Measurements from ENCODE around the gene SCN2B.

SCN2B gene

DNA sequence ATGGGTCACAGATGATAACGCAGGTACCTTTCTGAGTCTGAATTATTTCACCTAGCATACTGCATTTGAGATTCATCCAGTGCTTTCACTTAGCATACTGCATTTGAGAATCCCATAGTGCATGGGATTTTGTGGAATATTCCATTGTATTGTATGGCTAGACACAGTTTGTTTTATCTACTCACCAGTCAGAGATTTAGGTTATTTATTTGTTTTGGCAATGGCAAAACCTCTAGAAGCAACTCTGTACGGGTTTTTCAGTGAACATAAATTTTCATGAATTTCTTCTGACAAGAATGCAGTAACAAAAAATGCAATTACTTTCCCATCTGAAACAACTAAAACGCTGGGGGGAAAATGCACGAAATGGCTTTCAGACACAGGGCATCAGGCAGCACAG lies 48.1 kb downstream of the SCN2B start (continued):
- TF ChIP-seq, protein P1, sequence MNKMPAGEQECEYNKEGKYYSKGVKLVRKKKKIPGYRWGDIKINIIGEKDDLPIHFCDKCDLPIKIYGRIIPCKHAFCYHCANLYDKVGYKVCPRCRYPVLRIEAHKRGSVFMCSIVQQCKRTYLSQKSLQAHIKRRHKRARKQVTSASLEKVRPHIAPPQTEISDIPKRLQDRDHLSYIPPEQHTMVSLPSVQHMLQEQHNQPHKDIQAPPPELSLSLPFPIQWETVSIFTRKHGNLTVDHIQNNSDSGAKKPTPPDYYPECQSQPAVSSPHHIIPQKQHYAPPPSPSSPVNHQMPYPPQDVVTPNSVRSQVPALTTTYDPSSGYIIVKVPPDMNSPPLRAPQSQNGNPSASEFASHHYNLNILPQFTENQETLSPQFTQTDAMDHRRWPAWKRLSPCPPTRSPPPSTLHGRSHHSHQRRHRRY (tag by site-specific recombination; IDR thresholded peaks at IDR 0.05): no peak

DNA sequence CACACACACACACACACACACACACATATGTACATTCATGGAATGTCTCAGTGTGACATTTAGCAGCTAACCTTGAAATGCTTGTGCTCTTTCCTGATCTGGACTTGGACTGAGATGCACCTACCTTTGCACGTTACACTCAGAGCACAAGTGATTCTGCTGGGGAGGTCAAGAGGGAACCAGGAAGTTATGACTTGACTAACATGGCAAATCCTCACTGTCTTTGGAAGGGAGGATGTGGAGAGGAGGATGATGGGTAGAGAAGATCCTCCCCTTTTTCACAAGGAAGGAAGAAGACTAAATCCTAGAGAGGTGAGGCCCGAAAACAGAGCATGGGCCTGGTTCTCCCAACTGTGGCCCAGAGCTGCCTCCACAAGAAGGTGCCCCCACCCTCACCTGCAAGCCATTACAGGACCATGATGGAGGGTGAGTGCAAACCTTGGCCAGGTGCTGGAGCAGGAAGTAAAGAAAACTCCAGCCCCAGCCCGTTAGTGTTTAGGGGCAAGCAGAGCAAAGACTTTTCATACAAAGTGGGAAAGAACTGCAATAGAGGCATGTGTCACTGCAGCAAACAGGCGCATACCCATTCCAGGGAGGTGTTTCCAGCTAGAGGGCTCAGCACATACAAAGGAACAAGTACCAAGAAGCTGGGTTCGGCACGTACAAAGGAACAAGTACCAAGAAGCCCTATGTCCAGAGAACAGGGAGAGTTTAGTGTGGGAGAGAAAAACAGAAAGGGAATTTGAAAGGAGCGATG lies 50.2 kb downstream of the SCN2B start:
- no peak for TF ChIP-seq ZNF670 (tag by site-specific recombination; IDR thresholded peaks at IDR 0.05; ENCODE audit: low read depth)
- TF ChIP-seq, protein P2, sequence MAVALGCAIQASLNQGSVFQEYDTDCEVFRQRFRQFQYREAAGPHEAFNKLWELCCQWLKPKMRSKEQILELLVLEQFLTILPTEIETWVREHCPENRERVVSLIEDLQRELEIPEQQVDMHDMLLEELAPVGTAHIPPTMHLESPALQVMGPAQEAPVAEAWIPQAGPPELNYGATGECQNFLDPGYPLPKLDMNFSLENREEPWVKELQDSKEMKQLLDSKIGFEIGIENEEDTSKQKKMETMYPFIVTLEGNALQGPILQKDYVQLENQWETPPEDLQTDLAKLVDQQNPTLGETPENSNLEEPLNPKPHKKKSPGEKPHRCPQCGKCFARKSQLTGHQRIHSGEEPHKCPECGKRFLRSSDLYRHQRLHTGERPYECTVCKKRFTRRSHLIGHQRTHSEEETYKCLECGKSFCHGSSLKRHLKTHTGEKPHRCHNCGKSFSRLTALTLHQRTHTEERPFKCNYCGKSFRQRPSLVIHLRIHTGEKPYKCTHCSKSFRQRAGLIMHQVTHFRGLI (tag by site-specific recombination; IDR thresholded peaks at IDR 0.05): no peak
- TF ChIP-seq, protein P3, sequence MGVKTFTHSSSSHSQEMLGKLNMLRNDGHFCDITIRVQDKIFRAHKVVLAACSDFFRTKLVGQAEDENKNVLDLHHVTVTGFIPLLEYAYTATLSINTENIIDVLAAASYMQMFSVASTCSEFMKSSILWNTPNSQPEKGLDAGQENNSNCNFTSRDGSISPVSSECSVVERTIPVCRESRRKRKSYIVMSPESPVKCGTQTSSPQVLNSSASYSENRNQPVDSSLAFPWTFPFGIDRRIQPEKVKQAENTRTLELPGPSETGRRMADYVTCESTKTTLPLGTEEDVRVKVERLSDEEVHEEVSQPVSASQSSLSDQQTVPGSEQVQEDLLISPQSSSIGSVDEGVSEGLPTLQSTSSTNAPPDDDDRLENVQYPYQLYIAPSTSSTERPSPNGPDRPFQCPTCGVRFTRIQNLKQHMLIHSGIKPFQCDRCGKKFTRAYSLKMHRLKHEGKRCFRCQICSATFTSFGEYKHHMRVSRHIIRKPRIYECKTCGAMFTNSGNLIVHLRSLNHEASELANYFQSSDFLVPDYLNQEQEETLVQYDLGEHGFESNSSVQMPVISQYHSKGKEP (tag by site-specific recombination; IDR thresholded peaks at IDR 0.05): 0 out of 2 replicates have a peak, but pooled peaks have one; percentile 43
- TF ChIP-seq, protein P4, sequence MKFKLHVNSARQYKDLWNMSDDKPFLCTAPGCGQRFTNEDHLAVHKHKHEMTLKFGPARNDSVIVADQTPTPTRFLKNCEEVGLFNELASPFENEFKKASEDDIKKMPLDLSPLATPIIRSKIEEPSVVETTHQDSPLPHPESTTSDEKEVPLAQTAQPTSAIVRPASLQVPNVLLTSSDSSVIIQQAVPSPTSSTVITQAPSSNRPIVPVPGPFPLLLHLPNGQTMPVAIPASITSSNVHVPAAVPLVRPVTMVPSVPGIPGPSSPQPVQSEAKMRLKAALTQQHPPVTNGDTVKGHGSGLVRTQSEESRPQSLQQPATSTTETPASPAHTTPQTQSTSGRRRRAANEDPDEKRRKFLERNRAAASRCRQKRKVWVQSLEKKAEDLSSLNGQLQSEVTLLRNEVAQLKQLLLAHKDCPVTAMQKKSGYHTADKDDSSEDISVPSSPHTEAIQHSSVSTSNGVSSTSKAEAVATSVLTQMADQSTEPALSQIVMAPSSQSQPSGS (tag by site-specific recombination; IDR thresholded peaks at IDR 0.05; ENCODE audit: low read depth): no peak
- no peak for TF ChIP-seq ZNF112 (tag by site-specific recombination; IDR thresholded peaks at IDR 0.05)
- H3K9me3 ChIP-seq (ENCODE audit: control insufficient read depth, insufficient read depth, low read depth, low read length): no peaks in the 10 kb centered on the region
- POLR2A ChIA-PET: no interaction called here
- peaks cover 5% of the 10 kb centered on the region; the same call in 1 of the 2 replicates for H3K4me1 ChIP-seq (ENCODE audit: control insufficient read depth, insufficient read depth, low read length)
- no peak overlapping the region for H3K4me3 ChIP-seq (ENCODE audit: low read depth, low read length)
- H3K36me3 ChIP-seq (ENCODE audit: control insufficient read depth in 2 of 2, insufficient read depth in 1 of 2, low read length in 2 of 2): no peaks in the 10 kb centered on the region
- CTCF ChIA-PET: no interaction called here
- no peak overlapping the region for H3K27ac ChIP-seq (ENCODE audit: extremely low read depth, low read depth, low read length)

DNA sequence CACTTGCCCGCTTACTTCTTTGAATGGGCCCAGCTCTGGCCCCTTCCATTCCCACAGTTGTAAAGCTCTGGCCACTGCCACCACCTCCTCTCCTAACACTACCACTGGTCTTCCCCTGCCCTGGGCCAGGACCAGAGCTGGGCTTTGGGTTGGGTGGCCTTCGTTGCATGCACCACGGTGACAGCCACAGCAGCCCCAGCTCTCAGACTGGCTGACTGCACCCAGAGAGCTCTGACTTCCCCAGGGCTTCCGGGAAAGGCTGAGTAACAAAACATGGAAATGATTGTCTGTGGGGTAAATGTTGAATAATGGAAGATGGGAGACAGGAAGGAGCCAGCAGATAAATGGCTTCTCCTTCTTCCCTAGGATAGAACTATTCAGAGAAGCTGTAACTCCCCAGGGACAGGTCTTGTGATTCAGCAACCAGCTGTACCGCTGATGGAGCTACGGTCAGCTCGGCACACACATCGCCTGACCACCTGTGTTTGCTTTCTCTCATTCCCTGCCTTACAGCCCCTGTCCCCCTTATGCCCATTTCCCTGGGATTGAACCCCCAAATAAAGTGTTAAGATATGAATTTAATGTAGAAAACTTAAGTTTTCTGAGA lies 51.4 kb downstream of the SCN2B start:
- Histone ChIP-seq H3K4me1 (ENCODE audit: control insufficient read depth, insufficient read depth, low read length) (peaks cover 5% of the 10 kb centered on the region; the same call in 1 of the 2 replicates), H3K36me3 (ENCODE audit: control insufficient read depth in 2 of 2, insufficient read depth in 1 of 2, low read length in 2 of 2) (no peaks in the 10 kb centered on the region), H3K27ac (ENCODE audit: extremely low read depth, low read depth, low read length) (no peak overlapping the region), H3K9me3 (ENCODE audit: control insufficient read depth, insufficient read depth, low read depth, low read length) (no peaks in the 10 kb centered on the region), H3K4me3 (ENCODE audit: low read depth, low read length) (no peak overlapping the region)
- TF ChIP-seq ZNF791 (tag by site-specific recombination; IDR thresholded peaks at IDR 0.05) (no peak), ZNF473 (tag by site-specific recombination; IDR thresholded peaks at IDR 0.05) (no peak), ZNF202 (tag by site-specific recombination; IDR thresholded peaks at IDR 0.05; ENCODE audit: borderline replicate concordance) (no peak), ZNF266 (tag by site-specific recombination; IDR thresholded peaks at IDR 0.05; ENCODE audit: low read depth) (no peak), ZNF140 (tag by site-specific recombination; IDR thresholded peaks at IDR 0.05) (no peak), ZBTB20 (tag by site-specific recombination; IDR thresholded peaks at IDR 0.05) (no peak), ZNF555 (tag by site-specific recombination; conservative IDR thresholded peaks at IDR 0.05) (no peak), HOXC10 (CRISPR knock-in tag; IDR thresholded peaks at IDR 0.05) (no peak), SALL2 (tag by site-specific recombination; IDR thresholded peaks at IDR 0.05; ENCODE audit: borderline replicate concordance) (no peak)
- TF ChIP-seq, protein P5, sequence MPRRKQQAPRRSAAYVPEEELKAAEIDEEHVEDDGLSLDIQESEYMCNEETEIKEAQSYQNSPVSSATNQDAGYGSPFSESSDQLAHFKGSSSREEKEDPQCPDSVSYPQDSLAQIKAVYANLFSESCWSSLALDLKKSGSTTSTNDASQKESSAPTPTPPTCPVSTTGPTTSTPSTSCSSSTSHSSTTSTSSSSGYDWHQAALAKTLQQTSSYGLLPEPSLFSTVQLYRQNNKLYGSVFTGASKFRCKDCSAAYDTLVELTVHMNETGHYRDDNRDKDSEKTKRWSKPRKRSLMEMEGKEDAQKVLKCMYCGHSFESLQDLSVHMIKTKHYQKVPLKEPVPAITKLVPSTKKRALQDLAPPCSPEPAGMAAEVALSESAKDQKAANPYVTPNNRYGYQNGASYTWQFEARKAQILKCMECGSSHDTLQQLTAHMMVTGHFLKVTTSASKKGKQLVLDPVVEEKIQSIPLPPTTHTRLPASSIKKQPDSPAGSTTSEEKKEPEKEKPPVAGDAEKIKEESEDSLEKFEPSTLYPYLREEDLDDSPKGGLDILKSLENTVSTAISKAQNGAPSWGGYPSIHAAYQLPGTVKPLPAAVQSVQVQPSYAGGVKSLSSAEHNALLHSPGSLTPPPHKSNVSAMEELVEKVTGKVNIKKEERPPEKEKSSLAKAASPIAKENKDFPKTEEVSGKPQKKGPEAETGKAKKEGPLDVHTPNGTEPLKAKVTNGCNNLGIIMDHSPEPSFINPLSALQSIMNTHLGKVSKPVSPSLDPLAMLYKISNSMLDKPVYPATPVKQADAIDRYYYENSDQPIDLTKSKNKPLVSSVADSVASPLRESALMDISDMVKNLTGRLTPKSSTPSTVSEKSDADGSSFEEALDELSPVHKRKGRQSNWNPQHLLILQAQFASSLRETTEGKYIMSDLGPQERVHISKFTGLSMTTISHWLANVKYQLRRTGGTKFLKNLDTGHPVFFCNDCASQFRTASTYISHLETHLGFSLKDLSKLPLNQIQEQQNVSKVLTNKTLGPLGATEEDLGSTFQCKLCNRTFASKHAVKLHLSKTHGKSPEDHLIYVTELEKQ (tag by site-specific recombination; IDR thresholded peaks at IDR 0.05; ENCODE audit: borderline replicate concordance): no peak
- TF ChIP-seq, protein P6, sequence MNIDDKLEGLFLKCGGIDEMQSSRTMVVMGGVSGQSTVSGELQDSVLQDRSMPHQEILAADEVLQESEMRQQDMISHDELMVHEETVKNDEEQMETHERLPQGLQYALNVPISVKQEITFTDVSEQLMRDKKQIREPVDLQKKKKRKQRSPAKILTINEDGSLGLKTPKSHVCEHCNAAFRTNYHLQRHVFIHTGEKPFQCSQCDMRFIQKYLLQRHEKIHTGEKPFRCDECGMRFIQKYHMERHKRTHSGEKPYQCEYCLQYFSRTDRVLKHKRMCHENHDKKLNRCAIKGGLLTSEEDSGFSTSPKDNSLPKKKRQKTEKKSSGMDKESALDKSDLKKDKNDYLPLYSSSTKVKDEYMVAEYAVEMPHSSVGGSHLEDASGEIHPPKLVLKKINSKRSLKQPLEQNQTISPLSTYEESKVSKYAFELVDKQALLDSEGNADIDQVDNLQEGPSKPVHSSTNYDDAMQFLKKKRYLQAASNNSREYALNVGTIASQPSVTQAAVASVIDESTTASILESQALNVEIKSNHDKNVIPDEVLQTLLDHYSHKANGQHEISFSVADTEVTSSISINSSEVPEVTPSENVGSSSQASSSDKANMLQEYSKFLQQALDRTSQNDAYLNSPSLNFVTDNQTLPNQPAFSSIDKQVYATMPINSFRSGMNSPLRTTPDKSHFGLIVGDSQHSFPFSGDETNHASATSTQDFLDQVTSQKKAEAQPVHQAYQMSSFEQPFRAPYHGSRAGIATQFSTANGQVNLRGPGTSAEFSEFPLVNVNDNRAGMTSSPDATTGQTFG (tag by site-specific recombination; IDR thresholded peaks at IDR 0.05; ENCODE audit: borderline replicate concordance): no peak
- POLR2A ChIA-PET: no interaction called here
- CTCF ChIA-PET: interaction anchor here (0.6 kb wide), 1 partner anchor 18 kb away, joined by 3 read pairs; no protein-coding TSS in a partner anchor

All from HEK293 (cell line).